ENCODE results near the gene ZMYND8. TPM values are rescaled to one million over a fixed set of nuclear protein-coding genes. Genes with fewer than 3 reads are reported as not detected.

Gene ZMYND8
- total and polyA plus RNA-seq, 2 experiments from 2014 or later = 10.2 to 12.4 TPM

GRCh38 chr20:47360297-47361056 lies 4.0 kb upstream of the ZMYND8 start:
- WGBS, 2 experiments (ENCODE audit: low coverage in 1 of 2, low lambda C conversion rate in 2 of 2, missing lambda C conversion rate in 2 of 2) = 5 to 6% methylated on average over 15 to 19 of the region's 19 CpGs
- Histone ChIP-seq H3K4me3 (0 out of 2 replicates have a peak overlapping the region, but pooled peaks have one; percentile 12), H3K79me2 (ENCODE audit: insufficient read depth) (peaks cover 9% of the 10 kb centered on the region), H2AFZ (peak overlapping the region; percentile 81), H4K20me1 (ENCODE audit: insufficient read depth) (no peaks in the 10 kb centered on the region), H3F3A (ENCODE audit: insufficient read depth) (peaks cover 48% of the 10 kb centered on the region), H3K9ac (peak overlapping the region; percentile 82), H3K4me2 (ENCODE audit: unreplicated experiment) (peak overlapping the region; percentile 71), H3K27me3 (replicated peaks; ENCODE audit: insufficient read depth) (no peaks in the 10 kb centered on the region), H3K4me1 (ENCODE audit: insufficient read depth) (peaks cover 56% of the 10 kb centered on the region), H3K36me3 (ENCODE audit: low read depth) (no peaks in the 10 kb centered on the region), H3K9me3 (ENCODE audit: low read depth) (no peaks in the 10 kb centered on the region), H3K27ac (peak overlapping the region; percentile 94), H3K9me2 (ENCODE audit: insufficient read depth) (no peaks in the 10 kb centered on the region)
- peak; percentile 80 for DNase-seq
- in situ Hi-C loops (cut with MboI) = no loop called here
- TF ChIP-seq EZH2phosphoT487 (IDR thresholded peaks at IDR 0.05; ENCODE audit: insufficient read depth, low read depth) (no peak), EZH2 (IDR thresholded peaks at IDR 0.05; ENCODE audit: insufficient read depth, poor library complexity, severe bottlenecking) (no peak)

- TF ChIP-seq EZH2 (IDR thresholded peaks at IDR 0.05; ENCODE audit: insufficient read depth, poor library complexity, severe bottlenecking) (no peak), EZH2phosphoT487 (IDR thresholded peaks at IDR 0.05; ENCODE audit: insufficient read depth, low read depth) (no peak)
- H3K79me2 ChIP-seq (ENCODE audit: insufficient read depth) = peaks cover 17% of the 10 kb centered on the region
- H3K27me3 ChIP-seq (replicated peaks; ENCODE audit: insufficient read depth) = no peaks in the 10 kb centered on the region
- H3K4me3 ChIP-seq = peak overlapping the region; percentile 33
- 69 to 72% methylated on average over 9 of the region's 9 CpGs for WGBS, 2 experiments (ENCODE audit: low coverage in 1 of 2, low lambda C conversion rate in 2 of 2, missing lambda C conversion rate in 2 of 2)
- H3K9me2 ChIP-seq (ENCODE audit: insufficient read depth) = no peaks in the 10 kb centered on the region
- H3K27ac ChIP-seq = peak overlapping the region; percentile 94
- peak overlapping the region; percentile 82 for H3K9ac ChIP-seq
- in situ Hi-C loops (cut with MboI) = no loop called here
- H4K20me1 ChIP-seq (ENCODE audit: insufficient read depth) = no peaks in the 10 kb centered on the region
- H3K36me3 ChIP-seq (ENCODE audit: low read depth) = no peaks in the 10 kb centered on the region
- H3F3A ChIP-seq (ENCODE audit: insufficient read depth) = peaks cover 56% of the 10 kb centered on the region
- no peak for DNase-seq
- peak overlapping the region; percentile 81 for H2AFZ ChIP-seq
- peaks cover 64% of the 10 kb centered on the region for H3K4me1 ChIP-seq (ENCODE audit: insufficient read depth)
- H3K9me3 ChIP-seq (ENCODE audit: low read depth) = no peaks in the 10 kb centered on the region
- H3K4me2 ChIP-seq (ENCODE audit: unreplicated experiment) = peak overlapping the region; percentile 71
Observed at GRCh38 chr20:47359530-47360296, 3.2 kb upstream of the ZMYND8 start.

- Histone ChIP-seq H4K20me1 (ENCODE audit: insufficient read depth) (no peaks in the 10 kb centered on the region), H3F3A (ENCODE audit: insufficient read depth) (peaks cover 60% of the 10 kb centered on the region), H3K4me1 (ENCODE audit: insufficient read depth) (peaks cover 72% of the 10 kb centered on the region), H3K9me3 (ENCODE audit: low read depth) (no peaks in the 10 kb centered on the region), H3K79me2 (ENCODE audit: insufficient read depth) (peaks cover 25% of the 10 kb centered on the region), H3K4me3 (peak overlapping the region; percentile 33), H3K4me2 (ENCODE audit: unreplicated experiment) (peak overlapping the region; percentile 71), H3K9ac (peak overlapping the region; percentile 82), H3K9me2 (ENCODE audit: insufficient read depth) (no peaks in the 10 kb centered on the region), H3K27me3 (replicated peaks; ENCODE audit: insufficient read depth) (no peaks in the 10 kb centered on the region), H2AFZ (peak overlapping the region; percentile 61), H3K36me3 (ENCODE audit: low read depth) (no peaks in the 10 kb centered on the region), H3K27ac (peak overlapping the region; percentile 94)
- peak; percentile 90 for DNase-seq
- TF ChIP-seq EZH2 (IDR thresholded peaks at IDR 0.05; ENCODE audit: insufficient read depth, poor library complexity, severe bottlenecking) (no peak), EZH2phosphoT487 (IDR thresholded peaks at IDR 0.05; ENCODE audit: insufficient read depth, low read depth) (no peak)
- WGBS, 2 experiments (ENCODE audit: low coverage in 1 of 2, low lambda C conversion rate in 2 of 2, missing lambda C conversion rate in 2 of 2) = 1 to 3% methylated on average over 17 of the region's 17 CpGs
- in situ Hi-C loops (cut with MboI) = no loop called here
Observed at GRCh38 chr20:47358672-47359529, 2.4 kb upstream of the ZMYND8 start.

Measured in GM23248 (cell line).